ENCODE measurements around the gene SLC25A53.

DNA sequence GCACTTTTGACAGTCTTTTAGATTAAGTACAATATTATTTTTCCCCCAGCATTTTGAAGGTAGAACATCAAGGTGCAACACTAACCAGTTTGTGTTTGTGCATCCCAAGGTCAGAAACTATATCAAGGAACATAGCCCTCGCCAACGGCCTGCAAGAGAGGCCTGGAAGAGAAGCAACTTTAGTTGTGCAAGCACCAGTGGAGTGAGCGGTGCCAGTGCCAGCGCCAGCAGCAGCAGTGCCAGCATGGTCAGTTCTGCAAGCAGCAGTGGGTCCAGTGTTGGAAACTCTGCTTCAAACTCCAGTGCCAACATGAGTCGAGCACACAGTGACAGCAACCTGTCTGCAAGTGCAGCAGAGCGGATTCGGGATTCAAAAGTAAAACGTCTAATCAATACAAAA, 31.1 kb upstream of the SLC25A53 start:
- TF ChIP-seq, protein P1, sequence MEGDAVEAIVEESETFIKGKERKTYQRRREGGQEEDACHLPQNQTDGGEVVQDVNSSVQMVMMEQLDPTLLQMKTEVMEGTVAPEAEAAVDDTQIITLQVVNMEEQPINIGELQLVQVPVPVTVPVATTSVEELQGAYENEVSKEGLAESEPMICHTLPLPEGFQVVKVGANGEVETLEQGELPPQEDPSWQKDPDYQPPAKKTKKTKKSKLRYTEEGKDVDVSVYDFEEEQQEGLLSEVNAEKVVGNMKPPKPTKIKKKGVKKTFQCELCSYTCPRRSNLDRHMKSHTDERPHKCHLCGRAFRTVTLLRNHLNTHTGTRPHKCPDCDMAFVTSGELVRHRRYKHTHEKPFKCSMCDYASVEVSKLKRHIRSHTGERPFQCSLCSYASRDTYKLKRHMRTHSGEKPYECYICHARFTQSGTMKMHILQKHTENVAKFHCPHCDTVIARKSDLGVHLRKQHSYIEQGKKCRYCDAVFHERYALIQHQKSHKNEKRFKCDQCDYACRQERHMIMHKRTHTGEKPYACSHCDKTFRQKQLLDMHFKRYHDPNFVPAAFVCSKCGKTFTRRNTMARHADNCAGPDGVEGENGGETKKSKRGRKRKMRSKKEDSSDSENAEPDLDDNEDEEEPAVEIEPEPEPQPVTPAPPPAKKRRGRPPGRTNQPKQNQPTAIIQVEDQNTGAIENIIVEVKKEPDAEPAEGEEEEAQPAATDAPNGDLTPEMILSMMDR (IDR thresholded peaks at IDR 0.05): no peak
- no peak for TF ChIP-seq EZH2 (IDR thresholded peaks at IDR 0.05; ENCODE audit: borderline replicate concordance, insufficient read depth, low read depth, low read length, poor library complexity, severe bottlenecking)
